Liver (tissue), 3 donors: ENCODE measurements around the gene PARD3B.

Experiments used
- CTCF ChIP-seq: fragments of 150-350 bp; IDR thresholded peaks from 2 replicates; pipeline ENCODE4 v1.5.1; 2017; ENCODE audit warnings: improper control_type of control experiment, low read depth, low read length; ENCODE audit not compliant: missing input control
- EGR1 ChIP-seq, 2 donors: IDR thresholded peaks; 2 replicates each; pipeline ENCODE4 v1.6.1; 2016 to 2018; ENCODE audit warnings: antibody characterized with exemption in 2 of 2, low read depth in 2 of 2
- REST ChIP-seq: IDR thresholded peaks from 2 replicates; pipeline ENCODE4 v1.6.1; 2016; ENCODE audit warnings: antibody characterized with exemption, mild to moderate bottlenecking
- RXRA ChIP-seq, 2 donors: IDR thresholded peaks; 2 replicates each; pipeline ENCODE4 v1.6.1; 2017 to 2018; ENCODE audit warnings: antibody characterized with exemption in 2 of 2, mild to moderate bottlenecking in 1 of 2
- TAF1 ChIP-seq: conservative IDR thresholded peaks from 2 replicates; pipeline ENCODE4 v1.6.1; 2016; ENCODE audit warnings: antibody characterized with exemption, mild to moderate bottlenecking
- ZBTB33 ChIP-seq: IDR thresholded peaks from 2 replicates; pipeline ENCODE4 v1.6.1; 2016; ENCODE audit warnings: antibody characterized with exemption
- TF ChIP-seq, protein P1 (sequence below): IDR thresholded peaks from 2 replicates; pipeline ENCODE4 v1.6.1; 2016; ENCODE audit warnings: antibody characterized with exemption
- TF ChIP-seq, protein P2 (sequence below): IDR thresholded peaks from 2 replicates; pipeline ENCODE4 v1.6.1; 2016; ENCODE audit warnings: antibody characterized with exemption
- donor health status: healthy.
- donor health status: healthy.

- TF ChIP-seq TAF1 (no peak), EGR1 (IDR thresholded peaks at IDR 0.05; ENCODE audit: low read depth in 2 of 2) (no peak), CTCF (no peak), RXRA (IDR thresholded peaks at IDR 0.05) (no peak), REST (no peak), ZBTB33 (no peak)
- TF ChIP-seq, protein P1, sequence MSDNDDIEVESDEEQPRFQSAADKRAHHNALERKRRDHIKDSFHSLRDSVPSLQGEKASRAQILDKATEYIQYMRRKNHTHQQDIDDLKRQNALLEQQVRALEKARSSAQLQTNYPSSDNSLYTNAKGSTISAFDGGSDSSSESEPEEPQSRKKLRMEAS = no peak
- TF ChIP-seq, protein P2, sequence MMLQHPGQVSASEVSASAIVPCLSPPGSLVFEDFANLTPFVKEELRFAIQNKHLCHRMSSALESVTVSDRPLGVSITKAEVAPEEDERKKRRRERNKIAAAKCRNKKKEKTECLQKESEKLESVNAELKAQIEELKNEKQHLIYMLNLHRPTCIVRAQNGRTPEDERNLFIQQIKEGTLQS = no peak
Observed at GRCh38 chr2:205500951-205501350, 955.7 kb downstream of the PARD3B start.
